BLaER1 (cell line): Measurements from ENCODE around the gene TCERG1L.

Experiments used
- H3K27ac ChIP-seq: shearing (Covaris generic); formaldehyde crosslinking; 2 replicates; pipeline ENCODE4 v1.8.1; 2022
- H3K27me3 ChIP-seq: shearing (Covaris generic); formaldehyde crosslinking; 2 replicates; pipeline ENCODE4 v1.8.1; 2022
- H3K36me3 ChIP-seq: shearing (Covaris generic); formaldehyde crosslinking; 2 replicates; pipeline ENCODE4 v1.8.1; 2022
- H3K4me1 ChIP-seq: shearing (Covaris generic); formaldehyde crosslinking; 2 replicates; pipeline ENCODE4 v1.8.1; 2022
- H3K4me2 ChIP-seq: shearing (Covaris generic); formaldehyde crosslinking; 2 replicates; pipeline ENCODE4 v1.8.1; 2022
- H3K4me3 ChIP-seq: shearing (Covaris generic); formaldehyde crosslinking; 2 replicates; pipeline ENCODE4 v1.8.1; 2022
- H3K9ac ChIP-seq: shearing (Covaris generic); formaldehyde crosslinking; 2 replicates; pipeline ENCODE4 v1.8.1; 2022
- H3K9me3 ChIP-seq: shearing (Covaris generic); formaldehyde crosslinking; 2 replicates; pipeline ENCODE4 v1.8.1; 2022
- H4K20me1 ChIP-seq: shearing (Covaris generic); formaldehyde crosslinking; 2 replicates; pipeline ENCODE4 v1.8.1; 2022
- Cebpa-rat ChIP-seq: shearing (Covaris generic); IDR thresholded peaks from 2 replicates; pipeline ENCODE4 v1.8.1; 2022

Gene TCERG1L

DNA sequence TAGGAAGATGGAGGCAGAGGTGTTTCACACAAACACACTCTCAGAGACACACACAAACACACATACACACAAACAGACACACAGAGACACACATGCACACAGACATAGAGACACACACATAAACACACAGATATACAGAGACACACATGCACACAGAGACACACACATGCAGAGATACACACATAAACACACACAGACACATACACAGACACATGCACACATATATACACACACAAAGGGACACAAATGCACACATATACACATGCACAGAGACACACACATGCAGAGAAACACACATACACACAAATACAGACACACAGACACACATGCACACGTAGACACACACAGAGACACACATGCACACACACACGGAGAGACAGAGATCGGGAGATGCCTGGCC, 163.3 kb downstream of the TCERG1L start:
- Histone ChIP-seq H3K27me3 (no peaks in the 10 kb centered on the region), H3K36me3 (peaks cover 56% of the 10 kb centered on the region), H3K9ac (no peak overlapping the region), H3K4me1 (peaks cover 59% of the 10 kb centered on the region), H3K27ac (no peak overlapping the region), H3K9me3 (peaks cover 31% of the 10 kb centered on the region), H3K4me3 (no peak overlapping the region), H4K20me1 (peaks cover 8% of the 10 kb centered on the region; the same call in 1 of the 2 replicates), H3K4me2 (peak overlapping the region; percentile 80)
- no peak for TF ChIP-seq Cebpa-rat

DNA sequence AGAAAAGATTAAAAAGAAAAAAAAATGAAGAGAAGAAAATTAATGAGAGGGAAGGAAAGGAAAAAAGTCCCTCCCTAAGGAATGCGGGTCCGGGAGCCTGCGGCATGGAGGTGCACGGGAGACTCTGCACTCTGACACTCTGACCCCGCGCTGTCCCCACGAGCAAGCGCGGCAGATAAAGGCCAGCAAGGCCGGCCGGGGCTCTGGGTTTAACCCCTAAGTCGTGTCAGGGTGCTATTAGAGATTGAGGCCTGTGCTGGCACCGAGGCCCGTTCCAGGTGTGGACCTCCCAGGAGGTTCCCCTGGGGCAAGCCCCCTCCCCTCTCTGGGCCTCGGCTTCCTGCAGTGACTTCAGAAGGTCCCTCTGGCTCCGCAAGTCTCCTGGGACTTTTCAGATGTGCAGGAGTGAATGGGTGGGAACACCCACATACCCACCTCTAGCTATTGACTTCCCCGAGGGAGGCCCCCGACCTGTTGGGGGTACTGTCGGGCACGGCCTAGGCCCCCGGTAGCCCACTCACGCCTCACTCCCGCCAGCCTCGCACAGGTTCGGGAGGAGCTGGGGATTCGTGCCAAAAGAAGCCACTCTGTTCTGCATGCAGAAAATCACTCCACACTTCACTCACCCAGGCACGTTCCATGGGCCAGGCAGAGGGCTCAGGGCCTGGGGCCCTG, 164.1 kb downstream of the TCERG1L start:
- Histone ChIP-seq H3K4me2 (peak overlapping the region; percentile 80), H3K9ac (no peak overlapping the region), H3K4me1 (peaks cover 59% of the 10 kb centered on the region), H3K4me3 (no peak overlapping the region; the same call in 1 of the 2 replicates), H3K27me3 (no peaks in the 10 kb centered on the region), H4K20me1 (peaks cover 8% of the 10 kb centered on the region; the same call in 1 of the 2 replicates), H3K27ac (peak overlapping the region; percentile 6; the same call in 1 of the 2 replicates), H3K9me3 (peaks cover 22% of the 10 kb centered on the region), H3K36me3 (peaks cover 56% of the 10 kb centered on the region)
- no peak for TF ChIP-seq Cebpa-rat

DNA sequence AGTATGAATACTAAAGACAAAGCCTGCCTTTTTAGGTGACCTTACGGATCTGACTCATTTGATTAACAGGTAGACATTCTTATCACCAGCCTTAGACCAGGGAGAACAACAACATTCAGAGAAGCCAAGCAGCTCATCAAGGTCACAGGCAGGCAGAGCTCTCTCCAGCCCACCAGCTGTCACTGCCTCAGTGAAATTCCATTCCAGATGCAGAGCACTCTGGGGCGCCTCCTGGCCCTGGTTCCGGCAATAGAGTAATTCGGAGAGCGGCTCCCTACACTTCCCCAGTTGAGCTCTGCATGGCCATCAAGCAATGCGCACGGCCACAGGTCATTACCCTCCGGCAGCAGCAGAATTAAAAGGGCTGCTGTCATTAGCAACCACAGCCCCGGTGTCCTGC, 164.7 kb downstream of the TCERG1L start:
- Histone ChIP-seq H3K27ac (no peak overlapping the region), H3K4me1 (peaks cover 59% of the 10 kb centered on the region), H3K36me3 (peaks cover 58% of the 10 kb centered on the region), H3K4me3 (no peak overlapping the region), H3K9me3 (peaks cover 16% of the 10 kb centered on the region), H3K9ac (no peak overlapping the region), H3K4me2 (peak overlapping the region; percentile 80), H3K27me3 (no peaks in the 10 kb centered on the region), H4K20me1 (peaks cover 8% of the 10 kb centered on the region; the same call in 1 of the 2 replicates)
- TF ChIP-seq Cebpa-rat = no peak

DNA sequence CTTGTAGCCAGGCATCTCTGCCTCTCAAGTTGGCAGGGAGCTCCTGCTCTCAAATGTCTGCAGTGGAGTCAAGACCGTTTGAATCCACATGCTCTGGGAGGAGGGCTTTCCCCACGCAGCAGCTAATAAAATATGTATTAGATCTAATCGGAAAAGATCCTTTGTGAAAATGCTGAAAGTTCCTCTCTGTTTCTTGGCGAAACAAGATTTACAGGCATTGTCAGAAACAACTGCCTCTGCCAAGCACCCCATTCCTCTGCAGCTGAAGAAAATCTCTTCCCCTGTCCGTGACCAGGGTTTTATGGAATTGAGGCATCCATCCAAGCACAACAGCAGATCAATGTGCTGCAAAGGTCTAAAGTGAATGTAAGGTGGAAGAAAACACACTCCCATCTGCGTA, 165.8 kb downstream of the TCERG1L start:
- peaks cover 54% of the 10 kb centered on the region for H3K36me3 ChIP-seq
- H3K27ac ChIP-seq = no peak overlapping the region
- H3K4me2 ChIP-seq = no peak overlapping the region
- no peaks in the 10 kb centered on the region for H3K27me3 ChIP-seq
- peaks cover 6% of the 10 kb centered on the region for H3K9me3 ChIP-seq
- no peak for TF ChIP-seq Cebpa-rat
- no peak overlapping the region for H3K9ac ChIP-seq
- peaks cover 8% of the 10 kb centered on the region; the same call in 1 of the 2 replicates for H4K20me1 ChIP-seq
- H3K4me3 ChIP-seq = no peak overlapping the region
- H3K4me1 ChIP-seq = peaks cover 56% of the 10 kb centered on the region

DNA sequence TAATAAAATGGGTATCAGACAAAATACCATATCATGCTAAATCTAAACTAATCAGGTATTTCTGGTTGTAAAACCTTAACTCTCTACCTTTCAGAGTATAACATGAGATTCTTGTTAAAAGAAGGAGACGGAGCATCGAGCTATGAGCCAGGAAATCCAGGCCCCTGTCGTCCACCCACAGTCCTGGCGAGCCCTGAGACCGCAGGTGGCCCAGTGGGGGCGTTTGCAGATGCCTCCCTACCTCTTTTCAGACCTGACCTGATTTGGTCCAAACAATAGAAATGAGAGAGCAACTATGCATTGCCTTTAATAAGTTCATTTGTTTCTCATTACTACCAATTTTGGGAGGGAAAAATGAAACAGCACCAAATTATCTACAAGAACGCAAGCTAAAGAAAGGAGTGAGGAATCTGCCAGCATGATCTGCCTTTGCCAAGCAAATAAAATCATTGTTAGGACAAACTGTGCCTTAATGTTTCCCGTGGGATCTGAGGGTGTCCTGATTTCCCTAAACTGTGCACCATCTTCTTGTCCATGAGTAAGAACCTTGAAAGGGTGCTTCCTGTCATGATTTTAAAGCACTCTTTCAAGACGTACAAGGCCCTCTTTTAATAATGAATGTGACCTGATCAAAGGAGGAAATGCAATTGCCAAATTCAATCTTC, 166.7 kb downstream of the TCERG1L start:
- no peak overlapping the region for H3K27ac ChIP-seq
- H3K27me3 ChIP-seq = no peaks in the 10 kb centered on the region
- peaks cover 46% of the 10 kb centered on the region for H3K4me1 ChIP-seq
- no peaks in the 10 kb centered on the region for H3K9me3 ChIP-seq
- TF ChIP-seq Cebpa-rat = no peak
- H3K9ac ChIP-seq = no peak overlapping the region
- H3K4me3 ChIP-seq = no peak overlapping the region
- H3K4me2 ChIP-seq = no peak overlapping the region
- peaks cover 8% of the 10 kb centered on the region; the same call in 1 of the 2 replicates for H4K20me1 ChIP-seq
- H3K36me3 ChIP-seq = peaks cover 61% of the 10 kb centered on the region

DNA sequence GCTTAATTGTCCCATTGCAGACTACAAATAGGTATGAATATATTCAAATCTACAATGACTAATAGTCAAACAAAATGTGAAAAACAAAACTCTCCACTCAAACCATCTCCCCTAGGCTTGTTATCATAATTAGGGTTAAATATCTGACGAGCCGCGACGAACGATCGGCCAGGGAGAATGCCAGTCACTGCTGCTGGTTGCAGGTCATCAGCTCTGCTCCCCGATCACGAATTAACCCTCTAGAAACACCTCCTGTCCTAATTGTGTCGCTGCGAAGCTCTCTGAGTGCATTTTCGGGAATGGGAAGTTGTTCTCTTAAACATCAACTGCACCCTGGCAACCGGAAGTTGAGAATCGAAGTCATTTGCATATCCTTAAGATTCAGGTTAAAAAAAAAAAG, 167.3 kb downstream of the TCERG1L start:
- no peak for TF ChIP-seq Cebpa-rat
- no peak overlapping the region for H3K9ac ChIP-seq
- no peaks in the 10 kb centered on the region for H3K27me3 ChIP-seq
- H3K4me1 ChIP-seq = peaks cover 40% of the 10 kb centered on the region
- no peak overlapping the region for H3K27ac ChIP-seq
- H4K20me1 ChIP-seq = peaks cover 8% of the 10 kb centered on the region; the same call in 1 of the 2 replicates
- H3K9me3 ChIP-seq = no peaks in the 10 kb centered on the region
- no peak overlapping the region for H3K4me3 ChIP-seq
- no peak overlapping the region for H3K4me2 ChIP-seq
- peaks cover 63% of the 10 kb centered on the region for H3K36me3 ChIP-seq

DNA sequence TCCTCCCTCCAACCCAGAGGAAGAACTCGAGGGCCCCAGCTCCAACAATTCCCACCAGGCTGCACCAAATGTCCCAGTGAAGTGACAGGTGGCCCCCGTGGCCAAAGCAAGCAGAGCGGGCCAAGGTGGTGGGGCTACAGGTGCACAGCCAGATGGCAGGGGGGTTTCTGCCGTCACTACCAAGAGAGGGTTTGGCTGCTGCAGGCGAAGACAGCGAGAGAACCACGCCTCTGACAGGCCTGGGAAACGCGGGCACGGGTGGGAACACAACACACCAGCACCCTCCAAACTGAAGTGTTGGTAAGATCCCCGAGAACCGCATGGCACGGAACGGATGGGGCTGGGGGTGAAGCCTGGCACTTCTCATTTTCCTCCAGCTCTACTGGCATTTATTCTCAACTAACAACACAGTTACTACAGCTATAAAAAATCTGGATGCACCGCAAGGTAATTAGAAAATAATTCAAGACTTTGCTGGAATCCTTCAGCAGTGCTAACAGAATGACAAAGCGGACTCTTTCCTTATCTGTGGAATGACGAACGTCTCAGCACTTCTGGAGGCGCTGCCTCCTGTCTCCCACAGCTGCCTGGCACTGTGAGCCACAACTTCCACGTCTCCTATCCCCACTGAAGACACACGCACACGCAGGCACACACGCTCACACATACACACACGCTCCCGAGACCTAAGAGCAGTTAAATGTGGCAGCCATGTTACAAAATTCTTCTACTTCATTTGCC, 167.9 kb downstream of the TCERG1L start:
- no peaks in the 10 kb centered on the region for H3K27me3 ChIP-seq
- no peak overlapping the region for H3K4me2 ChIP-seq
- peaks cover 34% of the 10 kb centered on the region for H3K4me1 ChIP-seq
- H3K4me3 ChIP-seq = no peak overlapping the region
- TF ChIP-seq Cebpa-rat = no peak
- 0 out of 2 replicates have a peak overlapping the region, but pooled peaks have one; percentile 11 for H3K27ac ChIP-seq
- H3K9me3 ChIP-seq = no peaks in the 10 kb centered on the region
- peaks cover 63% of the 10 kb centered on the region for H3K36me3 ChIP-seq
- no peak overlapping the region for H3K9ac ChIP-seq
- H4K20me1 ChIP-seq = peaks cover 8% of the 10 kb centered on the region; the same call in 1 of the 2 replicates

DNA sequence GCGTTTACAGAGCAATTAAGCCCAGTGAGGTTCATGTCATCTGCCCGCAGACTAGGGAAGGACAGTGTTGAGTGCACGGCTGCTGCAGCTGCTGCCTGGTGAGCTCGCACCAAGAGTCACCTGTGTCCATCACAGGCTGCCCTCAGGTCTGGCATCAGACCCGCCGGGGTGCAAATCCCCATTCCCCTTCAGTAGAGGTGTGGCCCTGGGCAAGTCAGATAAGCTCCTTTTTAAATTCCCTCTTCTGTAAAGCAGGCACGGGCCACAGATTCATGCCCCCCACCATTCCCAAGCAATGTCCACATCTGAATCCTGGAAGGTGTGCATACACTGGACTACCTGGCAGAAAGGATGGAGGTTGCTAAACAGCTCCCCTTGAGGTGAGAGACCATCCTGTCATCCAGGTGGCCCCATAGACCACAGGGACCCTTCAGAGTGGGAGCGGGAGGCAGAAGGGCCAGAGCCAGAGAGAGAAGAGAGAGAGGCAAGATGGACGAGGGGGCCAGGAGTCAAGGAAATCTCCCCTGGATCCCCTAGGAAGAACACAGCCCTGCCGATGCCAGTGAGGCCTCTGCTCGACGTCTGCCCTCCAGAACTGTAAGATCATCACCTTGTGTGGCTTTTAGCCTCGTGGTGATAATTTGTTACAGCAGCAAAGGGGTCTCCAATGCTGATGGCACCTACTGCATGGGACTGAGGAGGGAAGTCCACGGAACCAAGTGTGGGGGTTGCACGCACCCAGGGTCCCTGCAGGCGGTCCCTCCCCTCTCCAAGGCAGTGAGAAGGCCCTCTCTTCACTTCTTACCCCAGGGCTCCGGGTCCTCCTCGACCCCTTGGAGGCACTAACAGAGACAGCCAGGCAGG, 168.8 kb downstream of the TCERG1L start:
- Histone ChIP-seq H3K9ac (no peak overlapping the region), H3K27ac (0 out of 2 replicates have a peak overlapping the region, but pooled peaks have one; percentile 11), H3K36me3 (peaks cover 69% of the 10 kb centered on the region), H3K4me1 (peaks cover 25% of the 10 kb centered on the region), H3K9me3 (no peaks in the 10 kb centered on the region), H3K4me2 (no peak overlapping the region), H3K27me3 (no peaks in the 10 kb centered on the region), H3K4me3 (no peak overlapping the region), H4K20me1 (peaks cover 6% of the 10 kb centered on the region; the same call in 1 of the 2 replicates)
- no peak for TF ChIP-seq Cebpa-rat
